ENCODE results near the gene RPL7L1.
"Not testable (repeated sequence)": the region's sequence is repeated elsewhere in the genome, so short reads cannot be mapped to it uniquely, and the experiment has no call there.

Gene RPL7L1

GRCh38 chr6:42879372-42880239, at the start of gene RPL7L1:
Gene RPL7L1, plus strand, starts transcription at chr6:42879616. Its CDS starts 295 bp downstream, at chr6:42879911.
- peak; percentile 96 for DNase-seq

GRCh38 chr6:42831237-42831636, 48.2 kb upstream of the RPL7L1 start:
- no peak for DNase-seq

GRCh38 chr6:42834056-42834455, 45.4 kb upstream of the RPL7L1 start:
- no peak for DNase-seq

- no peak for DNase-seq
Measured at GRCh38 chr6:42841844-42842584, 37.4 kb upstream of the RPL7L1 start.

- no peak for DNase-seq
Measured at GRCh38 chr6:42845327-42845694, 34.1 kb upstream of the RPL7L1 start.

GRCh38 chr6:42846505-42846904, 32.9 kb upstream of the RPL7L1 start:
- no peak for DNase-seq

- no peak for DNase-seq
Measured at GRCh38 chr6:42848700-42849099, 30.7 kb upstream of the RPL7L1 start.

- no peak for DNase-seq
Measured at GRCh38 chr6:42851599-42851998, 27.8 kb upstream of the RPL7L1 start.

- DNase-seq: no peak
Measured at GRCh38 chr6:42860036-42860435, 19.4 kb upstream of the RPL7L1 start.

GRCh38 chr6:42860481-42860880, 18.9 kb upstream of the RPL7L1 start:
- no peak for DNase-seq

- DNase-seq: no peak
Measured at GRCh38 chr6:42864602-42865001, 14.8 kb upstream of the RPL7L1 start.

- DNase-seq: no peak
Measured at GRCh38 chr6:42870145-42870936, 9.1 kb upstream of the RPL7L1 start.

GRCh38 chr6:42871711-42872110, 7.7 kb upstream of the RPL7L1 start:
- DNase-seq: no peak

GRCh38 chr6:42873313-42873712, 6.1 kb upstream of the RPL7L1 start:
- no peak for DNase-seq

GRCh38 chr6:42877695-42878094, 1.7 kb upstream of the RPL7L1 start:
- DNase-seq: no peak

- not testable (repeated sequence) for DNase-seq
Measured at GRCh38 chr6:42880240-42880817, 913 bp downstream of the RPL7L1 start.

- DNase-seq: not testable (repeated sequence)
Measured at GRCh38 chr6:42880871-42881270, 1.5 kb downstream of the RPL7L1 start.

GRCh38 chr6:42885702-42886101, 6.3 kb downstream of the RPL7L1 start:
- DNase-seq: no peak

GRCh38 chr6:42888201-42888600, 8.8 kb downstream of the RPL7L1 start:
- not testable (repeated sequence) for DNase-seq

- no peak for DNase-seq
Measured at GRCh38 chr6:42889815-42890214, 10.4 kb downstream of the RPL7L1 start.

- peak; percentile 98 for DNase-seq
Measured at GRCh38 chr6:42890311-42891198, 11.1 kb downstream of the RPL7L1 start.

GRCh38 chr6:42891199-42891722, 11.8 kb downstream of the RPL7L1 start:
- no peak for DNase-seq
